ENCODE results near the gene HILPDA.

Gene HILPDA

DNA sequence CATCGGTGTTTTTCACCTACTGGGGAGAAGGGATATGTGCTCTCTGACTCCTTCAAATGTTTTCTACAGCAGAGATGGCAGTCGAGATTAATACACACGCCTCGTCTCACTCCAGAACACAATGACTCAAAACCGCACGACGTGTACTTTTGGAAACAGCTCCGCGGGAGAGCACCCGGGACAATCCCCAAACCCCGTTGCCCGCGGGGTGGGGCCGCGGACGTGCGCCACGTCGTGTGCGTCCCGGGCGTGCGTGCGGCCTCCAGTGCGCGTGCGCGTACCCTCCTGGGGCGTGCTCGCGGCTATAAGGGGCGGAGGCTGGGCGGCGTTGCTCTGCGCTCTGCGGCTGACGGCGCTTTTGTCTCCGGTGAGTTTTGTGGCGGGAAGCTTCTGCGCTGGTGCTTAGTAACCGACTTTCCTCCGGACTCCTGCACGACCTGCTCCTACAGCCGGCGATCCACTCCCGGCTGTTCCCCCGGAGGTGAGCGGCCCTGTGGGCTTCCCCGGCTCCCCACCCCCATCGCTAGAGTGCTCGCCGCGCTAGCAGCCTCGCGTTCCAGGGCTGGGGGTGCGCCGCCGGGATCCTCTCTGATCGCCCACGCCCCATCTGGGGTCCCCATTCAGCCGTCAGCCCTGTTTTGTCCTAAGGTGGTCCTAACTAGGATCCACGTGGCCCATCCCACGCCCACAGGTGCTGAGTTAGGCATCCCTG, at the start of gene HILPDA:
Gene HILPDA (plus strand): TSS at position 336 of the 712 bp plus-strand sequence. CDS start 1,391 bp downstream, outside the sequence.
- peak within 1 kb of the TSS; percentile 37 for H3K27ac ChIP-seq
- H3K79me2 ChIP-seq (ENCODE audit: insufficient read depth, low read depth), result peaks cover 17% of the 10 kb centered on the region; the same call in 1 of the 2 replicates
- no peak within 1 kb of the TSS for H3K4me3 ChIP-seq (IDR thresholded peaks at IDR 0.05; ENCODE audit: insufficient read depth, low read depth, low read length)
- peaks cover 42% of the 10 kb centered on the region for H3K4me1 ChIP-seq (ENCODE audit: low read depth, poor library complexity, severe bottlenecking)
- no peaks in the 10 kb centered on the region for H4K20me1 ChIP-seq (ENCODE audit: insufficient read depth)
- peak within 1 kb of the TSS; percentile 96 for H3K4me2 ChIP-seq
- peak within 1 kb of the TSS; percentile 67 for H3K9ac ChIP-seq
- H3K36me3 ChIP-seq (ENCODE audit: insufficient read depth), result no peaks in the 10 kb centered on the region
- TF ChIP-seq, protein P1, sequence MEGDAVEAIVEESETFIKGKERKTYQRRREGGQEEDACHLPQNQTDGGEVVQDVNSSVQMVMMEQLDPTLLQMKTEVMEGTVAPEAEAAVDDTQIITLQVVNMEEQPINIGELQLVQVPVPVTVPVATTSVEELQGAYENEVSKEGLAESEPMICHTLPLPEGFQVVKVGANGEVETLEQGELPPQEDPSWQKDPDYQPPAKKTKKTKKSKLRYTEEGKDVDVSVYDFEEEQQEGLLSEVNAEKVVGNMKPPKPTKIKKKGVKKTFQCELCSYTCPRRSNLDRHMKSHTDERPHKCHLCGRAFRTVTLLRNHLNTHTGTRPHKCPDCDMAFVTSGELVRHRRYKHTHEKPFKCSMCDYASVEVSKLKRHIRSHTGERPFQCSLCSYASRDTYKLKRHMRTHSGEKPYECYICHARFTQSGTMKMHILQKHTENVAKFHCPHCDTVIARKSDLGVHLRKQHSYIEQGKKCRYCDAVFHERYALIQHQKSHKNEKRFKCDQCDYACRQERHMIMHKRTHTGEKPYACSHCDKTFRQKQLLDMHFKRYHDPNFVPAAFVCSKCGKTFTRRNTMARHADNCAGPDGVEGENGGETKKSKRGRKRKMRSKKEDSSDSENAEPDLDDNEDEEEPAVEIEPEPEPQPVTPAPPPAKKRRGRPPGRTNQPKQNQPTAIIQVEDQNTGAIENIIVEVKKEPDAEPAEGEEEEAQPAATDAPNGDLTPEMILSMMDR (conservative IDR thresholded peaks at IDR 0.05; ENCODE audit: low read depth, low read length), result no peak; the same call in 1 of the 2 replicates
- peak within 1 kb of the TSS; percentile 99 for H2AFZ ChIP-seq (ENCODE audit: low read depth)
- H3K27me3 ChIP-seq (ENCODE audit: insufficient read depth, low read depth), result no peaks in the 10 kb centered on the region; the same call in 1 of the 2 replicates

DNA sequence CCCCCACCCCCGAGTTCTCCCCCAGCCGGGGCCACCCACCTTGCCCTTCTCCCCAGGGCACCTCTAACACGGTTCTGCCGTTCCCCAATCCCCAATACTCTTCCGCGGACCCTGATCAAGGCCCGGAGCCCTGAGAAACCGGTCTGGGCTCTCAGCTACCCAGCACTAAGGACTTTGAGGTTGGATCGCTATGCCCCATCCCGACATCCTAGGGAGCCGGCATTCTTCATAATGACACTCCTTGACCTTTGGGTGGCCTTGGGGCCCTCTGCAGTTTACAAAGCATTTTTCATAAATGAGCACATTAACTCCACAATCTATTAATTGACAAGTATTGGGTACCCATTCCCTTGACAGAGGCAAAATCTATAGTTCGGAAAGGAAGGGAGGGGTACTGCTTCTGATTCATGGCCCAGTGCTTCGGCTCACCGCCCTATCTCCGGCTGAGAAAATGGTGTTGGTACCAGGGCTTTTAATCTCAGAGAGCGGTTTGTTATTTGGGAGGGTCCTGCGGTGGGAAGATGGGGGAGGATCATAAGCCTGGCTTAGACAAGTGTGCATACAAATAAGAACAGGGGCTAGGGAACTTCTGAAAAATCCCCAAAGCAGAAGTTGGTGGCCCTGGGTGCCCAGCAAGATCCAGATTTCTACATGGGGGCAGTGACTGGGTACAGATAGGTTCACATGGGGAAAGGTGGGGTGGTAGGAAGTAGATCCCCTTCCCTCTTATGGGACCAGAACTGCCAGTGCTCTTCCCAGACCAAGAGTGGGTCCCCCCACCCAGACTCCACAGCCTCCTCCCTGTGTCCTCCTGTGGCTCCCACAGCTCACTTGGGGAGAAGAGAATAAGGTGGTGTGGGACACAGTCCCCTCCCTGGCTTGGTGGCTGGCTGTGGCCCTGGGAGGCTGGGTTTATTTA, 49.1 kb upstream of the HILPDA start:
- Histone ChIP-seq H3K79me2 (ENCODE audit: insufficient read depth, low read depth) (peaks cover 31% of the 10 kb centered on the region), H3K36me3 (ENCODE audit: insufficient read depth) (no peaks in the 10 kb centered on the region), H3K4me2 (no peak overlapping the region; the same call in 1 of the 2 replicates), H3K4me1 (ENCODE audit: low read depth, poor library complexity, severe bottlenecking) (peaks cover 37% of the 10 kb centered on the region), H4K20me1 (ENCODE audit: insufficient read depth) (peaks cover 6% of the 10 kb centered on the region), H3K27ac (no peak overlapping the region), H3K27me3 (ENCODE audit: insufficient read depth, low read depth) (peaks cover 9% of the 10 kb centered on the region; the same call in 1 of the 2 replicates), H2AFZ (ENCODE audit: low read depth) (no peak overlapping the region), H3K4me3 (IDR thresholded peaks at IDR 0.05; ENCODE audit: insufficient read depth, low read depth, low read length) (no peak overlapping the region), H3K9ac (no peak overlapping the region)
- TF ChIP-seq, protein P1 (conservative IDR thresholded peaks at IDR 0.05; ENCODE audit: low read depth, low read length), result no peak

- H3K9ac ChIP-seq, result no peak overlapping the region
- H3K79me2 ChIP-seq (ENCODE audit: insufficient read depth, low read depth), result peaks cover 30% of the 10 kb centered on the region
- H3K4me3 ChIP-seq (IDR thresholded peaks at IDR 0.05; ENCODE audit: insufficient read depth, low read depth, low read length), result no peak overlapping the region
- no peaks in the 10 kb centered on the region for H3K36me3 ChIP-seq (ENCODE audit: insufficient read depth)
- peaks cover 6% of the 10 kb centered on the region for H4K20me1 ChIP-seq (ENCODE audit: insufficient read depth)
- H2AFZ ChIP-seq (ENCODE audit: low read depth), result no peak overlapping the region
- H3K27ac ChIP-seq, result no peak overlapping the region
- H3K4me2 ChIP-seq, result no peak overlapping the region
- H3K27me3 ChIP-seq (ENCODE audit: insufficient read depth, low read depth), result peaks cover 12% of the 10 kb centered on the region; the same call in 1 of the 2 replicates
- TF ChIP-seq, protein P1 (conservative IDR thresholded peaks at IDR 0.05; ENCODE audit: low read depth, low read length), result no peak
- H3K4me1 ChIP-seq (ENCODE audit: low read depth, poor library complexity, severe bottlenecking), result peaks cover 37% of the 10 kb centered on the region
Measured at GRCh38 chr7:128407233-128407589, 48.5 kb upstream of the HILPDA start.

GRCh38 chr7:128407751-128408708, 47.6 kb upstream of the HILPDA start:
- no peak overlapping the region; the same call in 1 of the 2 replicates for H3K4me2 ChIP-seq
- H3K27me3 ChIP-seq (ENCODE audit: insufficient read depth, low read depth), result peaks cover 13% of the 10 kb centered on the region; the same call in 1 of the 2 replicates
- peaks cover 23% of the 10 kb centered on the region for H3K79me2 ChIP-seq (ENCODE audit: insufficient read depth, low read depth)
- no peak overlapping the region for H3K9ac ChIP-seq
- H3K4me3 ChIP-seq (IDR thresholded peaks at IDR 0.05; ENCODE audit: insufficient read depth, low read depth, low read length), result no peak overlapping the region
- no peak overlapping the region for H3K27ac ChIP-seq
- peaks cover 6% of the 10 kb centered on the region for H4K20me1 ChIP-seq (ENCODE audit: insufficient read depth)
- H3K4me1 ChIP-seq (ENCODE audit: low read depth, poor library complexity, severe bottlenecking), result peaks cover 37% of the 10 kb centered on the region
- TF ChIP-seq, protein P1 (conservative IDR thresholded peaks at IDR 0.05; ENCODE audit: low read depth, low read length), result no peak
- no peak overlapping the region for H2AFZ ChIP-seq (ENCODE audit: low read depth)
- no peaks in the 10 kb centered on the region for H3K36me3 ChIP-seq (ENCODE audit: insufficient read depth)

Data from KMS-11 (cell line).